ENCODE results near the gene SSTR3.

Gene SSTR3

DNA sequence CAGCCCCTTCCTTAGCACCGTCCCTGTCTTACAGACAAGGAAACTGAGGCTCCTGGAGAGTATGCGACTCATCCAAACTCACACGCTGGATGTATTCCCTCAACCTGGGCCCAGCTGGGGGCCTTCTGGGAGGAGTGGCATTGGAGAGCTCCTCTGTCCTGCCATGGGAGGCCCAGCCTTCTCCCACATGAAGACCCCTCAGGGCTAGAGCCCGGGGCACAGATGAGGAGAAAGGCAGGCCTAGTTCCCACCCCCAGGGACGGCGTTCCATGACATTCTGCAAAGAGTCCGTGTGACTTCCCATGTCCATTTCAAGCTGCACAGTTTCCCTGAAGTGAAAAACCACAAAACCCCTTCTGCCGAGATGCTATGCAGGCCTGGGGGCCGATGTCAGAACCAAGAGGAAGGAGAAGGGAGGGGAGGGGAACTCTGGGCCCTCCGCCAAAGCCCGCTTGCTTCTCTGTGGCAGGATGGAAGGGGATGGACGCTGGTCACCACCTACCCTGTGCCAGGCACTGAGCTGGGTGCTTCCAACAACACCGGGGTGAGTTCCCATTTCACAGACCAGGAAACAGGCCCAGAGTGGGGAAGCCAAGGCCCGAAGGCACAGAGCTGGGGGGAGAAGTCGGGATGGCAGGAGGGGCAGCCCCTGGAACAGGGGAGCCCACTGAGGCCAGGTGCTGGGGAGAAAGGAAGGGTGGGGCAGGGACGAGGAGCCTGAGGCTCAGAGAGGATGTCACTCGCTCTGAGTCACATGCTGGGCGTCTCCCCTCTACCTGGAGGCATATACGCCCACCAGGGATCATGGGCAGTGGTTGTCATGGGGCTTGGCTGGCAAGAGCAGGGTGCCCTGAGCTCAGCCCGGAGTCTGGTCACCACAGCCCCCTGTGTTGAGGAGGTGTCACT, 16.1 kb upstream of the SSTR3 start:
- no peak for DNase-seq

DNA sequence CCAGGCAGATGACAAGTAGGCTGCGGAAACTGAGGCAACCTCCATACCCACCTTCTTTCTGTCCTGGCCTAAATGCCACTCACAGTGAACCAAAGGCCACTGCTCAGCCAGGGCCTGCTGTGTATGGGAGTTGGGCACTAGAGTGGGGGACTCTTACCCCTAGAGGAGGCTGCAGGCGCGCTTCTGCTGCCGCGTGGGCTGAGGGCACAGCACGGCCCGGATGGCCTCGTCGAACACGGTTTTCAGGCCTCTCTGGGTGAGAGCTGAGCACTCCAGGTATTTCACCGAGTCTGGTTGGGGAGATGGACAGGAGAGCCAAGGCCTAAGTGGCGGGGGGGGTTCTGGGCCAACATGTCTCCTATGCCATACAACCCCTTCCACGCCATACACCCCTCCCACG, 14.2 kb upstream of the SSTR3 start:
- no peak for DNase-seq

DNA sequence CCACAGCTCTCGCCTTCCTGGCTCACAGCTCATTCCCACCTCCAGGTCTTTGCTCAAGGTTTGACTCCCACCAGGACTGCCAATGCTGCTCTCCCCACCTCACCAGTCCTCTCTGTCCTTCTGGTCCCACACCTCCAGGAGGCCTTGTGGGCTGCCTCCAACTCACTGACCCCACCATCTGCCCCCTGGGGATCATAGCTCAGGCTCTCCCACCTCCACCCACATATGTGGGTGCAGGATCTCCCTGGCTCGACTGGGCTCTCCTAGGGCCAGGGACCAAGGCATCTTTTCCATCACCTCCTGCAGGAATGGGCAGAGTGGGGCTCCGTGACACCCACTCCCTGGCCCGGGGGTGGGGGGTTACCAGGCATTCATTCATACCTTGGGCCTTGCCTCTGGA, 13.8 kb upstream of the SSTR3 start:
- DNase-seq: no peak

DNA sequence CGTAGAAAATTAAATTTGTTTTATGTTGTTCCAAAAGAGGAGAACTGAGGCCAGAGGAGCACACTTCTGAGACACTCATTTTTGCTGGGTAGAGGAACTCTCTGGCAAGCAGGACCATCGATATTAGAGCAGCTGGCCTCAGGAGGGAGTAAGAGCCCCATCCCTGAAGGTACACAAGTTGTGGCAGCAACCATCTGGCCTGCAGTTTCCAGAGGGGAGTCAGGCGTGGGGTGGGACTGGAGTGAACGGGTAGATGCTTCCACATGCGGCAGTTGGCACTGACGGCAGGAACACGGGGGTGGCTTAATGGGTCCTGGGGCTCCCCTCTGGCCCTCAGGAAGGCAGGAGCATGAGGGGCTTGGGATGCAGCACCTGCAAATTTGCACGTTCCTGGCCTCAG, 13.2 kb upstream of the SSTR3 start:
- DNase-seq: no peak

DNA sequence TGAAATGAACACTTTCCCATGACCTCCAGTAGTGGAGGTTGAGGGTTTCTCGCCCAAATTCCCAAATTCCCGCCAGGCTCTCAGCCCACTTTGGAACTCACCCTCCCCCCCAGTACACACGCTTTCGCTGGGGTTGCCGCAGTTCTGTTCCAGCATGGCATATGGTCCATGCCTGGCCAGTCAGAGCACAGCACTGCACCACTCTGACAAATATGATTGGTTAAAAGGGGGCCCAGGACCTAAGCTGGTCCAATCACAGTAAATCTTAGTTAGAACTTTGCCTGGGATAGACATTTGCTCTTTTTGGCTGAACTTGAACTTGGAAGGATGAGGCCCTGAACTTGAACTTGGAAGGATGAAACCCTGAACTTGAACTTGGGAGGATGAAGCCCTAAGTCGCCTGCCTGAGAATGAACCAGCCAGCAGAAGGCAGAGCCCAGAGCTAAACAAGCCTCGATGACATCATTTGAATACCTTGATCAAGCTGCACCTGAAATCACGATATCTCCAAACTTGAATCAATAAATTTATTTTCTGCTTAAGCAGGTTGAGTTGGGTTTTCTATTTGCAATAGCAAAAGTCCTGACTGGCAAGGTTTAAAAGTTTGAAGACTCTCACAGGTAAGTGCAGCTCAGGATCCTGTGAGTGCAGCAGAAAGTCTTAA, 12.6 kb upstream of the SSTR3 start:
- no peak for DNase-seq

DNA sequence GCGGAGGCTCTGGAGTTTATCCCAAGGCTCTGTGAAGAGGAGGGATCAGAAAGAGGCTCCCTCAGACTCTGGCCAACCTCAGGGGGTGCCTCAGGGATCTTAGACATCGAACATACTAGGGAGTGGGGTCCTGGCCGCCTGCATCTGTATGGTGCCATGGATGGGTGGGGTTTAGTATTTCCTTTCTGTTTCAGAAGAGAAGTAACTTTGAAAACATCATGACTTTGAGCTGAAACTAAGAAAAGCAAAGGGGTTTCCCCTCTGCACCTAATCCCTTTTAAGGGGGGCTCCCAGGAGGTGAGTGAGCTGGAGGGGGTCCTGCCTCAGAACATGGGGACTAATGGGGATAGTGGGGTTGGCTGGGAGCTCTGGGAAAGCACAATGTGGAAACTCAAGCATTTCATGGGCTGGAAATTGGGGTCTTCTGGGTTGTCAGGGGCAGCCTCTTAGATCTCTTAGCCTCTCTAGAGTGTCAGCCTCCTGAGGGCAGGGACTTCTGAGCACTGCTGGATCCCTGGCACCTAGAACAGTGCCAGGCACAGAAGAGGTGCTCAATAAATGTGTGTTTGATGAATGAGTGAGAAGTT, 11.8 kb upstream of the SSTR3 start:
- DNase-seq: no peak

DNA sequence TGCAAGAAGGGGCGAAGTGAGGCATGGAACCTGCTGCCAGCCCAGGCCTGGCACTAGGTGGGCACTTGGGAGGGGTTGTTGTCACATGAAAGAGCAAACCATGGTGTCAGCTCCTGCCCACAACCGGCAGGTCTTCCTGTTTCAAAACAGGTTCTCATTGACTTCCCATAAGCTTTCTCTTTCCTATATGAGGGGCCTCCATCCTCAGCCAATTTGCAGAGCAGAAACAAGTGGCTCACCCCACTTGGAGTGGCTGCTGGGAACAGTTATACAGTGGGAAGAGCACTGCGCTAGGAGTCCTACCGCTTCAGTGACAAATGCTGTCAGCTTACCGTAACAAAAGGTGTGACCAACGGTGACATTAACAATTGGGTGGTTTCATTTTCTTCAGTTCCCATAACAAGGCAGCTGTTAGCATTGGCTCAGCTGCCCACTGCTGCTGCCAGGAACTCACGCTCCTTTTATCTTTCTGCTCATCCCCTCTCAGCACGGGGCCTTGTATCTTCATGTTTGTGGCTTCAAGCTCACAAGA, 10.2 kb upstream of the SSTR3 start:
- DNase-seq: no peak

DNA sequence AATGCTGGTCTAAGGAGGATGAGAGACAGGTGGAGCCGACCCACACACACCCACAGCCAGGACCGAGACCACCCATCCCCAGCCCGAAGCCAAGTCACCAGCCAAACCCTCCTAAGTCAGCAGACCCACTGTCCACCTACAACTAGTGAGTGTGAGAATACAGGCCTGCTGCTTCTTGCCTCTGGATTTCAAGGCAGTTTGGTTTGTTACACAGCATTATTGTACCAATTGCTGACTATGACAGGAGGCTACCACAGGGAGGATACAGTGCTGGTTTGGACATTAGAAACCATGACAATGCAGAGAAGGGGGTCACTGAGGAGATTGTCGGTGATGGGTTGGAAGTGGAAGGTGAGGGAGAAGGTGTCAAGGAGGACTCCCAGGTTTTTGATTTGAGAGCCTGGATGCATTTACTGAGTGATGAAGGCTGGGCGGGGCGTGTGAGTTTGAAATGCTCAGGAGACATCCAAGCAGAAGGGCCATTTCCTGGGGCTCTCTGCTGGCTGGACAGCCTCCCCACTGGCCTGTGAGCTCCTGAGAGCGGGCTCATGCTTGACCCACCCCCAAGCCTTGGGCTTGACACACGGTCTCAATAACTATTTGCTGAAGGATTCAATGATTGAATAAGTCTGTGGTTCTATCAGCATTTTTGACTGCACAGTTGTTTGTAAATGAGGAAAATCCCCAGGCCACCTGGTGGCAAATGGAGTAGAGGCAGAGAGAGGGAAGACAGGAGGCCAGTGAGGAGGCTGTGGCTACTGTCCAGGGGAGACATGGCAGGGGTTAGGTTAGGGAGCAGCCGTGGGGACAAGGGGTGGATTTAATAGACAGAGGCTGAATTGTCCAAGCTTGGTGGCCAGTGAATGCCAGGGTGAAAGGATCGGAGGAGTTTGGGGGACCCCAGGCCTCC, 9.4 kb upstream of the SSTR3 start:
- DNase-seq: no peak

DNA sequence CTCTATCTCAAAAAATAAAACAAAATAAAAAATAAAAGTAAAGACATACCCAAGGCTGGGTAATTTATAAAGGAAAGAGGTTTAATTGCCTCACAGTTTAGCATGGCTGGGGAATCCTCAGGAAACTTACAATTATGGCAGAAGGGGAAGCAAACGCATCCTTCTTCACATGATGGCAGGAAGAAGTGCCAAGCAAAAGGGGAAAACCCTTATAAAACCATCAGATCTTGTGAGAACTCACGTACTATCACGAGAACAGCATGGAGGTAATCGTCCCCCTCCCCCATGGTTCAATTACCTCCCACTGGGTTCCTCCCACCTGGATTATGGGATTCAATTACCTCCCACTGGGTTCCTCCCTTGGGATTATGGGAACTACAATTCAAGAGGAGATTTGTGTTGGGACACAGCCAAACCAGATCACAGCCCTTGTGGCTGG, 8.3 kb upstream of the SSTR3 start:
- DNase-seq: no peak

DNA sequence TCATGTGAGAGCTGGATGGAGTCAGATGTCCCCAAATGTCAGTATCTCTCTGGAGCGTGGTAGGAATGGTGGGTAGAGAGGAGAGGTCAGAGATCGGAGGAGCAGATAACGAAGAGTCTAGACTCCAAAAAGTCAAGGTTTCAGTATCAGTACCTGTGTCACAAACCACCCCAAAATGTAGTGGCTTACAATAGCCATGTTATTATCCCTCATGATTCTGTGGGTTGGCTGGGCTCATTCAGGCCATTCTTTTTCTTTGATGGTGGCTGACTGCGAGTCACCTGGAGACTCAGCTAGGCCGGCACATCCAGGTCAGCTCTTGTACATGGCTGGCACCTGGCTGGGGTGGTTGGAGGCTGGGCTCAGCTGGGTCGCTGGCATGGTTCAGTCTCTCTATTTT, 7.3 kb upstream of the SSTR3 start:
- DNase-seq: no peak

DNA sequence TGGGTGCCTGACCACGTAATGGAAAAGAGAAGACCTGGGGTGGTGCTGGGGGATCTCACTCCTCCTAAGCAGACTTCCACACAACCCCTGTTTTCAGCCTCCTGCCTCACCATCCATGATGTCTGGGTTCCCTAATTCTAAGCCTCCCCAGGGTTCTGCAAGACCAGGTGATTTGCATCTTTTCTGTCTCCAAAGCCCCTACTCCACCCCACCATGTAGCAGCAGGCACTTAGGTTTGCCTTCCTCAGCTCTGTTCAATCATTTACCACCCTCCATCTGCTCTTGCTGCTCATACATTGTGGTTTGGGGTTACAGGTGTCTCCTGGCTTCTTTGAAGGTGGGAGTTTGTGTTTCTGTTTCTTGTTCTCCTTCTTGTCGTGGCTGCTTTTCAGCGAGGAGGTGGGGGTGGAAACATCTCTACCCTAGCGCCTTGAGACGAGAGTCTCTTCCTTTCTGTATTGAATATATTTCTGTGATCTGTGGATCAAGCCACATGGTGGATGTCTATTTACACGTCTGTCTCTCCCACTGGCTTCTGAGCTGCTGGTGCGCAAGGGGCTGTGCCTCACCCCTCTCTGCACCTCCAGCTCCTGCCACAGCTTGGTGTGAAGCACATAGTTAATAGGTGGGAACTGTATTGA, 6.6 kb upstream of the SSTR3 start:
- no peak for DNase-seq

DNA sequence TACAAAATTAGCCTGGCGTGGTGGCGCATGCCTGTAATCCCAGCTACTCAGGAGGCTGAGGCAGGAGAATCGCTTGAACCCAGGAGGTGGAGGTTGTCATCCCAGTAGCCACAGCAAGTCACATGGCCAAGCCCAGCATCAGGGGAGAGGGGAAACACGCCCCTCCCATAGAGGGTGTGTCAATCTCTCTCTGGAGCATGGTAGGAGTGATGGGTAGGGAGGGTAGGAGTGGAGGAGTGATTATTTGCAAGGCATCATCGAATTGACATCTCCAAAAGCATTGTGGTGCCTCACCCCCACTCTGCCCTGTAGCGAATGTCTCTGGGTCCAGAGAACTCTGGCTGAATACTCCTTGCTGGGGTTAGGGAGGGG, 6.1 kb upstream of the SSTR3 start:
- no peak for DNase-seq

DNA sequence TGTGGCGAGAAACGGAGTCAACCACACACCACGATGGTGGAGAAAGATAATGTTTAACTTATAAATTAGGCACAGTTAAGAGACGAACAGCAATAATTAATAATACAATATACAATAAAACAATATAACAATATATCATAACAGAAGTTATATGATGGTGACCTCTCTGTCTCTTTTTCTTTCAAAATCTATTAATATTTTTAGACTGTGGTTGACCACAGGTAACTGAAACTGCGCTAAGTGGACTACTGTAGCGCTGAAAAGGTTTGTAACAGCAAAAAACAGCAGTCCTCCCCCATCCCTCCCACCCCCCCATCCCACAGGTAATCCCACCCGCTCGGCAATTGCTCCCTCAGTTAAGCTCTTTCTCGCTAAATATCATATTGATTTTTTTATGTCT, 3.6 kb upstream of the SSTR3 start:
- DNase-seq: no peak

DNA sequence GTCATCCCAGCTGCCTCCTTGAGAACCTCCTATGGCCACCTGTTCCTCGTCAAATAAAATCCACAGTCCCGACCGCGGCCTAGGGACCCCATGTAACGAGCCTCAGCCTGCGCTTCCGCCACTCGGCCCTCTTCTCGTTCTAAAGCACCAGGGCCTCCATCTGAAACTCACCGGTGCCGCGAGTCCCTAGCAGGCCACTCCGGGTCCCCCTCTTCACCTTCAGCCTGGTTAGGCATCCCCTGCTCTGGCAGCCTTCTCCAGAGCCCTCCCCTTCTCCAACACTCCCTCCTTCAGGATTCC, 2.4 kb upstream of the SSTR3 start:
- no peak for DNase-seq

DNA sequence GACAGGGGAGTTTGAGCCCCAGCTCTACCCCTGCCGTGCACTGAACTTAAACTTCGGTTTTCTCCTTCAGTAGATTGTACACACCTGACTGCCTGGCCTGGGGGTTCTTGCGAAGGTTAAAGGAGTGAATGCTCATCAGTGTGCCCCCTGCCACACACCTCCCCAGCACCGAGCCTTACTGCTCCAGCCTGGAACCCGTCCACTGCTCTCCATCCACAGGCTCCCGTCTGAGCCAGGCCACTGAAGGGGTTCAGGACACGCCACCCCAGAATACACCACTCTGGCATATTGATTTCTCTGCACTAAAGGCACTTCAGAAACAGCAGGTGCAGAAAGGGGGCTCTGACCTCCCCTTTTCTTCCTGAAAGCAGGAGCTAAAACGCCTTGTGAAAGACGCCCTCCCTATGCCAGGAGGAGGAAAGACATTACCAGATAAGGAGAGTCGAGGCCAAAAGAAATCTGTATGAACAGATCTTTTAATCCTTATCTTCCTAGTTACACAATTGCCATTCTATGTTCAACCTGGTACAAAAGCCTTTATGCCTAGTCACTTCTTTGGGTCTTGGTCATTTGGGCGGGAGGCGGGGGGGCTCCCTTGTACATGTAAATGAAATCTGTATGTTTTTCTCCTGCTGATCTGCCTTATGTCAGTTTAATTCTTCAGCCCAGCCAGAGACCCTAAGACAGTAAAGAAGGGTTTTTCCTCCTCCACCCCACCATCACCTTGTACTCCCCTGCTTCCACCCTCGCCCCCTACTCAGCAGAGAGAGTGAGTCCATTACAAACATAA, 1.9 kb upstream of the SSTR3 start:
- DNase-seq: no peak

DNA sequence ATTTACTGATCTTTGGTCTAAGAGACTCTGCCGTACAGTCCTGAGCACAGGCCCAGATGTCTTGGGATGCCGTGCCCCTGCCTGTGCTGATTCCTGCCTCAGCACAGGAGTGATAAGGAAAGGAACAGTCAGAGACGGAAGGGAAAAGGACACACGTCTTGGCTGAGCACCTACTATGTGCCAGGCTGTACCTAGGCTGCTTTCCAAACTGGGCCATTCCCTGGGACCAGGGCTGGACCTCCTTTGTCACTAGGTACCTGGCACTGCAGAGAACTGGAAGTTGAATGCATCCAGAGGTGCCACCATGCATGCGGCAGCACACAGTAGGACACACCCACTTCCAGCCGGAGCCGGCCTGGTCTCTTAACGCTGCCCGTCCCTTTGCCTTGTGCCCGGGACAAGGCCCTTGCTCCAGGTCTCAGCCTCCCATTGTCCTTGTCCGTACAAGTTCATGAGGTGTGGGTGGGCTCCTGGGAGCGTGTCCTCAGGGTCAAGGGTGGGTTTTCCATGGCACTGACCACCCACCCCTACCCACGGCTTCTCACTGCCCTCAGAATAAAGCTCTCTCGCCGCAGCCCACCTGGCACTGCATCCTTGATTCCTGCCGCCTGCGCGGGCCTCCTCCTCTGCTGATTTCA, 1.1 kb upstream of the SSTR3 start:
- DNase-seq: no peak

DNA sequence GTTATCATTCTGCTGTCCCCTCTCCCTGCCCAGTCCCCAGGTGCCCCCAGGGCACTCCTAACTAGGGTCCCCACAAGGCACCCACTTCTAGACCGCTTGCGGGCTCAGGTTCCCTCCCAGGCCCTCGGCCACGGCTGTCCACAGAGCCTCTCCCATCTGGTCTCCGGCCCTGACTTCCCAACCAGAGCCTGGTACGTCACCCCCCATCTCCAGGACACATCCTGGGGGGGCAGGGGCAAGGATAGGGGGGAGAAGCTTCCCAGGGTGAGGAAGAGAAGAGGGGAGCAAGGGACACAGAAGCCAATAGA, 457 bp downstream of the SSTR3 start:
- no peak for DNase-seq

DNA sequence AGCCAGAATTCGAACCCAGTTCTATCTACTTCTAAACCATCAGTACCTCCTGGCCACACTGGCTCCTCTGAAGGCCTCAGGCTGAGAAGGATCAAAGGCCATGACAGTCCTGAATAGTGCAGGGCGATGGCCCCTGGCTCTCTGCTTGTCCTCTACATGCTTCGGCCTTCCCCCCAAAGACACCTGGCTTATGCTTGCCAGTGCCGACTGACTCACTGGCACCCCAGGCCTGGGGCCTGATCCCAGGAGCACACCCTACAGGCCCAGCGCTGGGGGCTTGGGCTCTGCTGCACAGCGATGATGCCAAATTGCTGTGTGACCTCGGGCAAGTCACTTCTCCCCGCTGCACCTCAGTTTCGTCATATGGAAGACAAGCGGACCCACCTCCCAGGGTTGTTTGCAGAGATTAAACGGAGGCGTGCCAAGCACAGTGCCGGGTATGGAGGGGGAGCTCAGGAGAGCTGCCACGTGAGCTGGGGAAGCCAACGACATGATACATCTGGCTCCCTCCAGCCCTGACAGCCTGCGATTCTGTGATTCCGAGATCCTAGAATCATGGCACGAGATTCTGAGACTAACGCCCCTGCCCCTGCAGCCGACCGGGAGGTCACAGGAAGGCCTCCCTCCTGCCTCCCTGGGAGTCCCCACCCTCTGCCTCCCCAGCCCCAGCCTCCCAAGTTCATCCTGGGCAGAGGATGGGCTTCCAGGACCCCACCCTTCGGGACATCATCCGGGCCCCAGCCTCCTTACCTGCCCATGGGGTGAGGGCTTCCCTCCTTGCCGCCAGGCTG, 1.0 kb downstream of the SSTR3 start:
- no peak for DNase-seq

DNA sequence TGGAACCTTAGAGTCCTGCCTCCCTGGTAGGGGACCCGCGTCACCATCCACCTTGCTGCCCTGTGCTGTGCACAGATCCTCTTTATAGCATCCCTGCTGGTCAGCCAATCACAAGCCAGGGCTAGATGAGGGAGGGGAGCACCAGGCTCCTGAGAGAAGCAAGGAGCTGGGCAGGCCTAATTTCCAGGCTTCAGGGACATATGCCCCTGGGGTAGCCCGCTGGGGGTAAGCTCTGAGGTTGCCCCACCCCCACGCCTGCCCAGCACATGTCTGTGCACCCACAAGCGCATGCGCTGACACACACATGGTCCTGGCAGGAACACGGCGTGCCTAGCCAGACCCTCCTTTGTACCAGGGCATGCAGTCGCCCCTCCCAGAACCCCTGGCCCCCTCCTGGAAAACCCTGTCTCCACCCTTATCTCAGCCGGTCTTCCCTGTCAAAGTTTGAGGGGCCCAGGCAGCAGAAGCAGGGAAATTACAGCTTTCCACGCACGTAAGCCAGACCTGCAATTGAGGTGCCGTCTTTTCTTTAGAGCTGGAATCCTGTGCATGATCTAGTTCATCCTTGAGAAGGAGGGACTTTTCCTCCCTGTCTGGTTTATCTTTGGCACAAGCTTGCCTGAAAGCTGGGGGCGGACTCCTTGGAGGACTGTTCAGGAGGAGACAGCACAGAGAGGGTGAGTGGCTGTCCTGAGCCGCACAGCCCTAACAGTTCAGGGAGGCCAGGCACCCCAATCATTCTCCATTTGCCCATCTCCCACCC, 2.1 kb downstream of the SSTR3 start:
- no peak for DNase-seq

Data from NCI-H146 (cell line).